Activated effector memory CD4-positive, alpha-beta T cell treated with Interleukin-2 at 50 U/mL for 16 hours (primary cell): ENCODE results near the gene PRKCA.

Experiments
- DNase-seq: peaks from one replicate; pipeline ENCODE4 v3.0.0-alpha.2; 2020

The PRKCA gene

DNA sequence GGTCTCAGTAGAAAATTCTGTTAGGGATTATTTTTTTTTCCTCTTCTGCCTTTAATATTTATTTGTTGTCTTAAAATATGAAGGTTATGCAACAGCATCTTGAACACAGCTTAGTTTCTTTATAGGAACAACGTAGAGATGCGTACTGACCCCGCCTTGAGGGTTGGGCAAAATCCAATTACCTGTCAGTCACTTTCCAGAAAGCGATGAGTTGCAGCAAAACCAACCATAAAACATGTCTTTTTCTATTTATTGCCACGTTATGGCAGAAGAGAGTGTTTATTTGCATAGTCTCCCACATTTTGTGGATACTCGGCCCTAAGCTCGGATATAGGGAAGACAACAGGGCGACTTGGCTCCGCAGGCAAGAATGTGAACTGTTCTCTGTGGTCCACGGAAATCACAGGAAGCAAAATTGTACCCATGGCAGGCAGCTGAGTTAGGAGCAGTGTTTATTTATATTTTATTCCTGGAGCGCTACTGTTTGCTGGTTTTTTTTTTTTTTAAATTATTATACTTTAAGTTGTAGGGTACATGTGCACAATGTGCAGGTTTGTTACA lies 488.2 kb downstream of the PRKCA start:
- DNase-seq: no peak

GRCh38 chr17:66791347-66791746 lies 488.9 kb downstream of the PRKCA start:
- no peak for DNase-seq

- DNase-seq: no peak
These were observed 491.4 kb downstream of the PRKCA start for GRCh38 chr17:66793814-66794213.

DNA sequence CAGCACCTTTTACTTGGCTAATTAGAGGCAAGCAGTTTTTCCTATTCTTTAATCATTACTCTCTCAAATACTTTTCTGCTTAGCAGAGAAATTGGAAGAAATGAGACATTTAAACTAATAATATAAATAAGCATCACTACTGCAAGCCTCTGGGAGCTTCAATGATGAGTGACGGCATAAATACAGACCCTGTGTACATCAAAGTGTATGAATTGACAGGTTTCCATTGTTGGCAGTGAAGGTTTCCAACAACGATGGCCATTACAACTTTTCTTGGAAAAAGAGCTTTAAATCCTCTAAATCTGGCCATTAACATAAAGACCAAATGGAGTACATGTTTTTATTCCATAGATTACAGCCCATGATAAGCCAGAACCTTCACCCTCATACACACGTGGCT lies 493.1 kb downstream of the PRKCA start:
- no peak for DNase-seq

- no peak for DNase-seq
These were observed 497.6 kb downstream of the PRKCA start for GRCh38 chr17:66799849-66800537.

- no peak for DNase-seq
These were observed 501.1 kb downstream of the PRKCA start for GRCh38 chr17:66803474-66803951.

- no peak for DNase-seq
These were observed 503.2 kb downstream of the PRKCA start for GRCh38 chr17:66805567-66805966.

DNA sequence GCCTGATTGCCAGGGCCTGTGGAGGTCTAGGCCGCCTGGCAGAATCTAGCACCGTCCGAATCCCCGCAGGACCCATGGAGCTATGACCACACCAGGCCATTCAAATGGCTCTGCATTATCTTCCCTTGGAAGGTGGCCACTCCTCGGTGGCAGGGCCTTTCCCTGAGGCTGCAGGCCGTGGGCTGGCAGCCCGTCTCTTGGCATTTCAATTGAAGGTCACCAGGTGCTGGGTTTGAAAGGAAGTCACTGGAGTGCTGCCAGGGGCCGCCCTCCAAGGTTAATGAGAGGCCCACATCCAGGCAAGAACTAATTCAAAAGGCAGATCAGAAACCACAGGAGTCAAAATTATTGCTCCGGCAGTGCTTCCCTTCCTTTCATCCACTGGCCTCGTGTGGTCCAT lies 504.8 kb downstream of the PRKCA start:
- no peak for DNase-seq

DNA sequence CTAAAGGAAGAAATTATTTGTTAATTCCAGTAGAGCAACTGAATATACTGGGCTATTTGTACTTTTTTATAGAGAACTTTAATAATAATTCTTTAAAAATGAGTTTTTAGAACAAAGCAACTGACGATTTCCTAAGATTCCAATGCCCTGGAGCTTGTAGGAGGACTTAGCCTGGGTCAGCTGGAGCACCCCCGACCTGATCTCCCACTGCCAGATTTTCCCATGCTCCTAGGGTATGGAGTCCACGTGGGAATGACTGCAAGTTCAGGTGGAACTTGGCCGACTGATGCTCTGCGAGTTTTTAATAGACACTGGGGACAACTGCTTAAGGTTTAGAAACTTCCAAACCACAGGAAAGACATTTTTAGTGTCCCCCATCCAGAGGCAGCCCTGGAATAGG lies 507.0 kb downstream of the PRKCA start:
- no peak for DNase-seq

DNA sequence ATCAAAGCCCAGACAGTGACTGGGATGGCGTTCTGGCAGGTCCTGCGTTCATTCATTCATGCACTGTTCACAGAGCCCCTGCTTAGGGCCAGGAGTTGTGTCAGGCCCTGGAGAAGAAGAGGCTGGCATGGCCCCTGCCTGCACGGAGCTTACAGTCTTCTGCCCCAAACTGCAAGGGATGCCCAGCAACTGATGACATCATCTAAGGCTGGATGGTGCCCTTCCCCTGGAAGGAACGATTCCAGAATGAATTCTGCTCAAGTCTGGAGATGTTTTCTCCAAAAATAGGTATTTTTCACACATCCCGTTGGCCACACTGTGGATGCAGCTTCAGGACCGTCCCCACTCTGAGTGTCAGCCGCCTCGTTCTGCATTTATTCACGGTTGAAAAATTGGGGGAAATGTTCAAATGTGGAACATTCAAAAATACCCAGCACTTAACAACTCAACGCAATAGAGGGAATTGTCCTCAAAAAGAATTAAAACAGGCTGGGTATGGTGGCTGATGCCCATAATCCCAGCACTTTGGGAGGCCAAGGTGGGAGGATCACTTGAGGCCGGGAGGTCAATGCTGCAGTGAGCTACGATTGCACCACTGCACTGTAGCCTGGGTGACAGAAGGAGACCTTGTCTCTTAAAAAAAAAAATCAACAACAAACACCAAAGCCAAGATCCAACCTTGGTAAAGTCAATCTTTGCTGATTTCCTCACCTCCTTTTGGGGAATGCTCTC lies 508.7 kb downstream of the PRKCA start:
- DNase-seq: no peak

GRCh38 chr17:66811683-66812054 lies 509.3 kb downstream of the PRKCA start:
- no peak for DNase-seq

DNA sequence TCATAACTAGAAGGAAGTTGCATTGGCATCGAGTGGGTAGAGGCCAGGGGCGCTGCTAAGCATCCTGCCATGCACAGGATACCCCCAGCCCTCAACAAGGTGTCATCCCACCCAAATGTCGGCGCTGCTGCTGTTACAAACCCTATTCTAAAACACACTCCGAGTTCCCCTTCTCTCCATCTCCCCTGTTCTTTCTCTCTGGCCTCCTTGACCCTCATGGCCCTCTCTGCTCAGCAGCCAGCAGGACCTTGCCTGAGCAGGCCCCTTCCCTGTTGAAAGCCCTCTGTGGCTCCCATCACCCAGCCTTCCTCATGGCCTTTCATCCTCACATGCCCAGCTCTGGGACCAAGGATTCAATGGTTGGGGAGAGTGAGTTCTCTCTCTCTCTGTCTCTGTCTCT lies 510.2 kb downstream of the PRKCA start:
- DNase-seq: no peak

GRCh38 chr17:66813296-66813695 lies 510.9 kb downstream of the PRKCA start:
- DNase-seq: no peak

- no peak for DNase-seq
These were observed 511.6 kb downstream of the PRKCA start for GRCh38 chr17:66814026-66814425.

DNA sequence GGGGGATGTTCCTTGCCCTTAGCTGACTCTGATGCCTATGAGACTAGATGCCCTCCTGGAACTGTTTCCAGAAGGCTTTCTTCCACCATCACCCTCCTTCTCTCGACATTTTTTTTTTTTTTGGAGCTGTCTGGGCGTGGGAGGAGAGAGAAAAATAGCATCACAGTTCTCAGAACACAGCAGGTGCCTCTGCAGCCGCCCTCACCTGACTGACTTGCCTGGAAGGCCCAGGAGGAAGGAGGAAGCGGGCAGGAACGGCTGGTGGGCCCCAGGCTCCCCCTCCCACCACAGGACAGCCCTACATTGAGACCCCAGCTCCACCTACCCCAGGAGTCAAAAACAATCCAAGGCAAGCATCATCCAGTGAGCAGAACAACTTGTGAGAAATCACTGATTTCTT lies 512.2 kb downstream of the PRKCA start:
- no peak for DNase-seq

DNA sequence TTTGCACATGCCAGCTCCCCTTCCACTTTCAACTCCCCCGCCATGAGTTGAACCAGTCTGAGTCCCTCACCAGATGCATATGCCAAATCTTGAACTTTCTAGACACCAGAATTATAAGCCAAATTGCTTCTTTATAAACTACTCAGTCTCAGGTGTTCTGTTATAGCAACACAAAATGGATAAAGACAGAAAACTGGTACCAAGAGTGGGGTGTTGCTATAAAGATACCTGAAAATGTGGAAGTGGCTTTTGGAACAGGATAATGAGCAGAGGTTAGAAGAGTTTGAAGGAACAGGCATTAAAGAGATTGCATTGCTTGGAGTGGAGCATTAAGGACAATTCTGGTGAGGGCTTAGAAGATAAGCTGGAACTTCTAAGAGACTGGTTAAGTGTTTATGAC lies 515.3 kb downstream of the PRKCA start:
- no peak for DNase-seq

- no peak for DNase-seq
These were observed 517.1 kb downstream of the PRKCA start for GRCh38 chr17:66819466-66819865.

DNA sequence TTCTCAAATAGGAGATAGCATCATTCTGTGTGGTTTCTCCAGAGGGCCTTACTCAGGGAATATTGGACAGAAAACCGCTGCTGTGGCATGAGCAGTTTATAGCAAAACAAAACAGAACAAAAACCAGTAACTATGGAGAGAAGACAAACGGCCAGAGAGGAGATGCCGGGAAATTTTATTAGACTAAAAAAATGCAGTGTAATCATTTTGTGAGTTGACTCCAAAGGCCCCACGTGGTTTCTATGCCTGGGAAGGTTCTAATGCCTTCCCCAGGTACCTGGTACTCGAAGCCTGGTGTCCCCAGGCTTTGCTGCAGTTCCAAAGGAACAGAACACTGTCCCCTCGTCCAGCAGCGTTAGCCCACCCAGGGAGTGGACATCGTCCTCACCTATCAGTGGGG lies 519.6 kb downstream of the PRKCA start:
- no peak for DNase-seq

- no peak for DNase-seq
These were observed 524.4 kb downstream of the PRKCA start for GRCh38 chr17:66826856-66827255.

- no peak for DNase-seq
These were observed 527.0 kb downstream of the PRKCA start for GRCh38 chr17:66829386-66829864.

GRCh38 chr17:66829883-66830282 lies 527.5 kb downstream of the PRKCA start:
- DNase-seq: no peak

DNA sequence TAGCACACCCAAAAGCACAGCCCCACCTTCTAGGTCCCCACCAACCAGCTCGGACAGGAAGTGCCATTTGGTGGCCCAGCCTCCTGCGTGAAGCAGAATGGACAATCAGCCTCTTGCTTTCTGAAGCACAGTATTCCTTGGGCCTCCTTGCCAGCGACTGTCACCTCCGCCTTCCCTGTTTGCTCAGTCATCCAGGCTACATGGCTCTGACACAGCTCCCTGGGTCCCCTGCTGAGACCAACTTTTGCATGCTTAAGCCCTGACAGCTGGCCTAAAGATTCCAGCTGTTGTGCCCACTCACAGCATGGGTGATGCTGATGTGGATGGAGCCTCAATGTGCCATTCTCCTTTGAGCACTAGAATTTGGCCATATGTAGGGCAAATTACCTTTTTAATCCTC lies 528.0 kb downstream of the PRKCA start:
- no peak for DNase-seq

GRCh38 chr17:66831383-66832210 lies 529.2 kb downstream of the PRKCA start:
- no peak for DNase-seq
